Measurements from ENCODE around the gene VTI1A. TPM values are rescaled to one million over a fixed set of nuclear protein-coding genes. Genes with fewer than 3 reads are reported as not detected.

VTI1A gene
- total and polyA plus RNA-seq, 2 of the 13 experiments (the other 11 are each of a cell fraction or from before 2014, with no cell fraction given) = 11.7 to 32.7 TPM

- TF ChIP-seq ZNF142 (CRISPR knock-in tag; IDR thresholded peaks at IDR 0.05) (no peak), ZNF850 (CRISPR knock-in tag; conservative IDR thresholded peaks at IDR 0.05) (no peak), ZBTB7B (CRISPR knock-in tag; IDR thresholded peaks at IDR 0.05) (no peak), HOMEZ (CRISPR knock-in tag; IDR thresholded peaks at IDR 0.05; ENCODE audit: low read depth) (no peak), ATF2 (CRISPR knock-in tag; IDR thresholded peaks at IDR 0.05) (no peak)
These were observed 219.1 kb downstream of the VTI1A start (continued) for GRCh38 chr10:112666094-112666493.

Measured in HepG2 (cell line).